ENCODE results near the gene MCFD2.

The MCFD2 gene

DNA sequence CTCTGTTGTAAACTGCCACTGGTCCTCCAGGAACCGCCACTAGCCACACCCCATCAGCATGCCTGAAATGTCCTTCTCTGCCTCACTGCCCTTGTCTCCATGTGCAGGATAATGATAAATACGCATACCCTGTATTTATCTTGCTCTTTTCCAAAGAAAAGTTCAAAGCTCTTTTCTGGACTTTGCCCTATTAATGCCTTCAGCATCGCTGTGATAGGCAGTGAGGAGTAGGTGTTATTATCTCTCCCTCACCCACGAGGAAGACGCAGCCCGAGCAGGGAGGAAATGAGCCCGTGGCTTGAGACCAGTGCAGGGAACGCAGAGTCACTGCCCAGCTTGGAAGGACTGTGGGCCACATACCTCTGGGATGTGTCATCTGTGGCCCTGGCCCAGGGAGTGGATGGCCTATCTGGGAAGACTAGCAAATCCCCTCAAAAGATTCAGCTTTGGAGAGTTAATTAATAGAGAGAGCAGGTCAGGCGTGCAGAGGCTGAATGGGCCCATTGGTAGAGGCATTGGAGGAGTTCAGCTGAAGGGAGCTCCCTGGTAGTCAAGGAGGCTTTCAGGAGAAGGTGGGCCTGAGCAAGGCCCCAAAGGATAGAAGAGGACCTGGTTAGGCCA lies 39.5 kb upstream of the MCFD2 start:
- H3K9ac ChIP-seq (ENCODE audit: low read length) = no peak overlapping the region
- no peaks in the 10 kb centered on the region for H3K36me3 ChIP-seq (ENCODE audit: low read length)
- H4K20me1 ChIP-seq (ENCODE audit: low read depth, low read length) = no peaks in the 10 kb centered on the region
- no peak overlapping the region for H3K27ac ChIP-seq (ENCODE audit: low read depth, low read length)
- H3K9me2 ChIP-seq (replicated peaks; ENCODE audit: insufficient read depth, low read length) = no peaks in the 10 kb centered on the region
- no peak overlapping the region for H3K4me2 ChIP-seq (ENCODE audit: low read depth, low read length, poor library complexity, severe bottlenecking)
- H2AFZ ChIP-seq (ENCODE audit: low read depth, low read length, severe bottlenecking) = no peak overlapping the region
- no peak overlapping the region for H3K4me3 ChIP-seq (ENCODE audit: insufficient read depth, low read length, poor library complexity, severe bottlenecking)
- H3K27me3 ChIP-seq (ENCODE audit: low read length) = no peaks in the 10 kb centered on the region
- H3K9me3 ChIP-seq (ENCODE audit: insufficient read depth, low read length) = no peaks in the 10 kb centered on the region
- H3K79me2 ChIP-seq (ENCODE audit: insufficient read depth, low read length) = peaks cover 8% of the 10 kb centered on the region; the same call in 1 of the 2 replicates
- no peak for TF ChIP-seq EZH2phosphoT487 (conservative IDR thresholded peaks at IDR 0.05; ENCODE audit: low read length)
- TF ChIP-seq, protein P1, sequence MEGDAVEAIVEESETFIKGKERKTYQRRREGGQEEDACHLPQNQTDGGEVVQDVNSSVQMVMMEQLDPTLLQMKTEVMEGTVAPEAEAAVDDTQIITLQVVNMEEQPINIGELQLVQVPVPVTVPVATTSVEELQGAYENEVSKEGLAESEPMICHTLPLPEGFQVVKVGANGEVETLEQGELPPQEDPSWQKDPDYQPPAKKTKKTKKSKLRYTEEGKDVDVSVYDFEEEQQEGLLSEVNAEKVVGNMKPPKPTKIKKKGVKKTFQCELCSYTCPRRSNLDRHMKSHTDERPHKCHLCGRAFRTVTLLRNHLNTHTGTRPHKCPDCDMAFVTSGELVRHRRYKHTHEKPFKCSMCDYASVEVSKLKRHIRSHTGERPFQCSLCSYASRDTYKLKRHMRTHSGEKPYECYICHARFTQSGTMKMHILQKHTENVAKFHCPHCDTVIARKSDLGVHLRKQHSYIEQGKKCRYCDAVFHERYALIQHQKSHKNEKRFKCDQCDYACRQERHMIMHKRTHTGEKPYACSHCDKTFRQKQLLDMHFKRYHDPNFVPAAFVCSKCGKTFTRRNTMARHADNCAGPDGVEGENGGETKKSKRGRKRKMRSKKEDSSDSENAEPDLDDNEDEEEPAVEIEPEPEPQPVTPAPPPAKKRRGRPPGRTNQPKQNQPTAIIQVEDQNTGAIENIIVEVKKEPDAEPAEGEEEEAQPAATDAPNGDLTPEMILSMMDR (IDR thresholded peaks at IDR 0.05; ENCODE audit: insufficient read depth, low read length, poor library complexity, severe bottlenecking) = no peak
- H3F3A ChIP-seq (ENCODE audit: insufficient read depth) = no peaks in the 10 kb centered on the region

DNA sequence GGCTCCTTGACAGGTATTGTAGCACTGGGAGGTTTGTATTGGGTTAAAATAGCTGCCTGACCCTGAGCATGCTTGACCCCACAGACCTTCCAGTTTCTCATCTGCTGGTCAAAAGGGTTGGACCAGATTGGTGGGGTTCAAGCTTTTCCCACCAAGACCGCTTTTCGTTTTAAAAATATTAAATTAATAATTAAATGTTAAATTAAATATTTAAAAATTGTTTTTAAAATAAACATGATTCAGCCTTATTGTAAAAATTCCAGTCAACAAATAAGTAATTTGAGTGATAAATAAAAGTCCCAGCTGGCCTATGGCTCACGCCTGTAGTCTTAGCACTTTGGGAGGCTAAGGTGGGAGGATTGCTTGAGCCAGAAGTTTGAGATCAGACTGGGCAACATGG lies 36.6 kb upstream of the MCFD2 start:
- no peaks in the 10 kb centered on the region for H3K9me2 ChIP-seq (replicated peaks; ENCODE audit: insufficient read depth, low read length)
- no peak overlapping the region for H3K27ac ChIP-seq (ENCODE audit: low read depth, low read length)
- H4K20me1 ChIP-seq (ENCODE audit: low read depth, low read length) = no peaks in the 10 kb centered on the region
- no peak for TF ChIP-seq EZH2phosphoT487 (conservative IDR thresholded peaks at IDR 0.05; ENCODE audit: low read length)
- TF ChIP-seq, protein P1 (IDR thresholded peaks at IDR 0.05; ENCODE audit: insufficient read depth, low read length, poor library complexity, severe bottlenecking) = no peak
- no peak overlapping the region for H3K9ac ChIP-seq (ENCODE audit: low read length)
- H3K36me3 ChIP-seq (ENCODE audit: low read length) = no peaks in the 10 kb centered on the region
- no peak overlapping the region for H3K4me2 ChIP-seq (ENCODE audit: low read depth, low read length, poor library complexity, severe bottlenecking)
- H2AFZ ChIP-seq (ENCODE audit: low read depth, low read length, severe bottlenecking) = no peak overlapping the region
- H3K9me3 ChIP-seq (ENCODE audit: insufficient read depth, low read length) = no peaks in the 10 kb centered on the region
- no peaks in the 10 kb centered on the region for H3K27me3 ChIP-seq (ENCODE audit: low read length)
- H3F3A ChIP-seq (ENCODE audit: insufficient read depth) = no peaks in the 10 kb centered on the region
- H3K79me2 ChIP-seq (ENCODE audit: insufficient read depth, low read length) = peaks cover 37% of the 10 kb centered on the region
- H3K4me3 ChIP-seq (ENCODE audit: insufficient read depth, low read length, poor library complexity, severe bottlenecking) = no peak overlapping the region

DNA sequence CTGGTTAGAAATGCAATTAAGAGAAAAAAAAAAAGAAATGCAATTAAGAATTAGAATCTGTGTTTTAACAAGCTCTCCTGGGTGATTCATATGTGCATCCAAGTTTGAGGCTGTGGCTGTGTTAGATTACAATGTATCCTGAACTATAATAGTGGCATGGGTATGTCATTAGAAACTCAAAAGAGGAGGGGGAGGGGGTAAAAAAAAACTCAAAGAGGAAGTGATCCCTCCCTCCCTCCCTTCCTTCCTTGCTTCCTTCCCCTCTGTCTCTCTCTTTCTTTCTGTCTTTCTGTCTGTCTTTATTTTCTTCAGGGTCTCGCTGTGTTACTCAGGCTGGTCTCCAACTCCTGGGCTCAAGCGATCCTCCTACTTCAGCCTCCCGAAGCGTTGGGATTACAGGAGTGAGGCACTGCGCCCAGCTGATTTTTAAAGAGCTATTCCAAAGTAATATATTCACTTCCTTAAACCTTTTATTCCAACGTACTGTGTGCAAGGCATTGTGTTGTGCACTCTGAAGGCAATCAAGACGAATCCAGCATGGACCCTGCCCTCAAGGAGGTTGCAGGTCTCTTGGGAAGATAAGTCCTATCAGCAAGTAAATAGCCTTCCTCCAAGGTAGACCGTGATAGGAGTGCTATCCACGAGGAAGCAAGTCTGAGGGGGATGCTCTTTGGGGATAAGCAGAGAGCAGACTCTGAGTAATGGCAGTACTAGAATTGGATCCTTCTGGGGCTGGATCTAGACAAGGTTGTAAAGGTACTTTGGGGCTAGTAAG lies 35.9 kb upstream of the MCFD2 start:
- Histone ChIP-seq H3K4me3 (ENCODE audit: insufficient read depth, low read length, poor library complexity, severe bottlenecking) (no peak overlapping the region), H2AFZ (ENCODE audit: low read depth, low read length, severe bottlenecking) (no peak overlapping the region), H3F3A (ENCODE audit: insufficient read depth) (no peaks in the 10 kb centered on the region), H3K79me2 (ENCODE audit: insufficient read depth, low read length) (peaks cover 44% of the 10 kb centered on the region), H3K9me2 (replicated peaks; ENCODE audit: insufficient read depth, low read length) (no peaks in the 10 kb centered on the region), H3K9me3 (ENCODE audit: insufficient read depth, low read length) (no peaks in the 10 kb centered on the region), H3K4me2 (ENCODE audit: low read depth, low read length, poor library complexity, severe bottlenecking) (no peak overlapping the region), H3K27ac (ENCODE audit: low read depth, low read length) (no peak overlapping the region), H4K20me1 (ENCODE audit: low read depth, low read length) (no peaks in the 10 kb centered on the region), H3K9ac (ENCODE audit: low read length) (no peak overlapping the region), H3K27me3 (ENCODE audit: low read length) (no peaks in the 10 kb centered on the region), H3K36me3 (ENCODE audit: low read length) (no peaks in the 10 kb centered on the region)
- TF ChIP-seq, protein P1 (IDR thresholded peaks at IDR 0.05; ENCODE audit: insufficient read depth, low read length, poor library complexity, severe bottlenecking) = no peak
- TF ChIP-seq EZH2phosphoT487 (conservative IDR thresholded peaks at IDR 0.05; ENCODE audit: low read length) = no peak
